GM23338 (cell line): Measurements from ENCODE around the gene MRGPRF. TPM values are rescaled to one million over a fixed set of nuclear protein-coding genes. Genes with fewer than 3 reads are reported as not detected.

Experiments used
- ATAC-seq: fragments of 200-7000 bp; cut with Tn5 transposase; 3 replicates; pipeline ENCODE4 v1.9.1; 2020
- DNase-seq: peaks from one replicate; pipeline ENCODE4 v3.0.0-alpha.2; 2015; ENCODE audit warnings: low spot score
- H2AFZ ChIP-seq: fragments of 200-600 bp; sonication (generic); 2 replicates; pipeline ENCODE4 v1.8.0; 2016; ENCODE audit warnings: antibody characterized with exemption, mild to moderate bottlenecking, moderate library complexity
- H3F3A ChIP-seq: fragments of 200-600 bp; sonication (generic); replicated peaks from 2 replicates; pipeline ENCODE4 v1.8.0; 2017; ENCODE audit warnings: antibody characterized with exemption, mixed run types, low read depth
- H3K27ac ChIP-seq: fragments of 200-600 bp; sonication (generic); 2 replicates; pipeline ENCODE4 v1.6.1; 2016; ENCODE audit warnings: low read depth
- H3K27me3 ChIP-seq: fragments of 200-600 bp; sonication (generic); 2 replicates; pipeline ENCODE4 v1.8.0; 2016; ENCODE audit warnings: mild to moderate bottlenecking, mixed run types, moderate library complexity; ENCODE audit not compliant: insufficient read depth
- H3K36me3 ChIP-seq: fragments of 200-600 bp; sonication (generic); 2 replicates; pipeline ENCODE4 v1.8.0; 2016; ENCODE audit warnings: mild to moderate bottlenecking; ENCODE audit not compliant: insufficient read depth
- H3K4me1 ChIP-seq: fragments of 200-600 bp; sonication (generic); 2 replicates; pipeline ENCODE4 v1.8.0; 2016; ENCODE audit warnings: mild to moderate bottlenecking, moderate library complexity; ENCODE audit not compliant: insufficient read depth
- H3K4me2 ChIP-seq: fragments of 200-600 bp; sonication (generic); 2 replicates; pipeline ENCODE4 v1.7.1; 2017; ENCODE audit warnings: mixed run types
- H3K4me3 ChIP-seq: fragments of 200-600 bp; sonication (generic); 2 replicates; pipeline ENCODE4 v1.6.1; 2016; ENCODE audit warnings: mixed run types
- H3K79me2 ChIP-seq: fragments of 200-600 bp; sonication (generic); replicated peaks from 2 replicates; pipeline ENCODE4 v1.8.0; 2017; ENCODE audit warnings: mild to moderate bottlenecking; ENCODE audit not compliant: insufficient read depth
- H3K9me2 ChIP-seq: fragments of 200-600 bp; sonication (generic); 2 replicates; pipeline ENCODE4 v1.8.0; 2017; ENCODE audit not compliant: insufficient read depth
- H4K20me1 ChIP-seq: fragments of 200-600 bp; sonication (generic); replicated peaks from 2 replicates; pipeline ENCODE4 v1.8.0; 2017; ENCODE audit warnings: mild to moderate bottlenecking; ENCODE audit not compliant: insufficient read depth
- H3K27ac Mint-ChIP-seq: 2 replicates; pipeline ENCODE4 v1.8.0; 2020; ENCODE audit warnings: inconsistent platforms, mild to moderate bottlenecking, moderate library complexity, mixed read lengths
- H3K27me3 Mint-ChIP-seq: 3 replicates; pipeline ENCODE4 v1.8.0; 2022; ENCODE audit warnings: low read depth, mild to moderate bottlenecking, moderate library complexity, mixed read lengths, inconsistent platforms; ENCODE audit not compliant: insufficient read depth, poor library complexity
- H3K36me3 Mint-ChIP-seq: 3 replicates; pipeline ENCODE4 v1.8.0; 2021; ENCODE audit warnings: low read depth, mild to moderate bottlenecking, inconsistent platforms, moderate library complexity, mixed read lengths
- H3K4me1 Mint-ChIP-seq: 3 replicates; pipeline ENCODE4 v1.8.0; 2020; ENCODE audit warnings: mild to moderate bottlenecking, inconsistent platforms, mixed read lengths
- H3K4me3 Mint-ChIP-seq: 3 replicates; pipeline ENCODE4 v1.8.0; 2021; ENCODE audit warnings: moderate library complexity, mild to moderate bottlenecking, inconsistent platforms, mixed read lengths
- H3K9me3 Mint-ChIP-seq: 3 replicates; pipeline ENCODE4 v1.8.0; 2020; ENCODE audit warnings: moderate library complexity, mild to moderate bottlenecking, inconsistent platforms, mixed read lengths
- NANOG ChIP-seq: IDR thresholded peaks from 2 replicates; pipeline ENCODE4 v1.6.1; 2016; ENCODE audit warnings: antibody characterized with exemption, borderline replicate concordance
- POLR2AphosphoS5 ChIP-seq: IDR thresholded peaks from 2 replicates; pipeline ENCODE4 v1.6.1; 2016; ENCODE audit warnings: antibody characterized with exemption, low read depth
- STAT1 ChIP-seq: IDR thresholded peaks from one replicate; pipeline ENCODE4 v1.6.1; 2016; ENCODE audit warnings: antibody characterized with exemption; ENCODE audit not compliant: unreplicated experiment
- polyA plus RNA-seq: library from polyadenylated mRNA; unstranded; fragments of >200 nt; fragmentation: Nextera tagmentation; extraction: Ambion mirVana; gene quantifications from 2 replicates; pipeline ENCODE4 v1.2.1, GENCODE V29; 2016
- total RNA-seq: library from RNA; depleted of rRNA; stranded (reverse); fragments of >200 nt; shearing (Covaris generic); gene quantifications from 2 replicates; pipeline ENCODE4 v1.2.3, GENCODE V29; 2014
- TF ChIP-seq, protein P1 (sequence below): fragments of 250-450 bp; sonication (Bioruptor Pico); IDR thresholded peaks from 2 replicates; pipeline ENCODE4 v1.5.0; 2020; ENCODE audit warnings: mild to moderate bottlenecking, moderate library complexity

Gene MRGPRF
- total and polyA plus RNA-seq, 2 experiments from 2014 or later: 3.3 to 9.0 TPM

DNA sequence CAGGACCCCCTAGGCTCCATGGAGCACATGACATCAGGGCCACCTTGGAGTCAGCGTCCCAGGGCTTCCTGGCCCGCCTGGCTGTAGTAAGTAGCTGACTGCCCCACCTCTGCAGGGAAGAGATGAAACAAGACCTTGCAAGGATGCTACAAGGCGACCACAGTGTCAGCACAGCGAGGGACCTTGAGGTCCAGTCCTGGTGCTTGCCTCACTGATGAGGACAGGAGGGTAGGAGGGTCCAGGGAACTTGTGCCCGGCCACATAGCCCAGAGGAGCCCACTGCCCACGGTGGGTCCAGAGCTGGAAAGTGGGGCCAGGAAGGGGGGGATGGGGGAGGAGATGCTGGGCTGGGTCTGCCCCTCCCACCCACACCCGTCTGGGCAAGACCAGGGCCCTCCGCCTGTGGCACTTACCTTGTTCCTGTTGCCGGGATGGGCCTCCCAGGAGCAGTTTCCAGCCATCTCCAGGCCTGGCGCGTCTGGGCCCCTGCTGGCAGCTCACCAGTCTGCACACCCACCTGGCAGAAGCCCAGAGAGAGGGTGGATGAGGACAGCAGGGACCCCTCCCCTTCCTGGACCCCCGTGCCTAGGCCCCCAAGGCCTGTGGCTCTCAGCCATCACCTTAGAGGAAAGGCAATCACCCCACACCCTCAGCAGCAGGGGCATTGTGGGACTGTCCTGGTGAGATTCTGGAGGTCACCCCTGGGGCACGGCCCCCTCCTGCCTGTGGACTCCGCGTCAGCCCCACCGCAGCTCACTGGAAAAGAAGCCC lies 3.4 kb downstream of the MRGPRF start:
- ATAC-seq (no peak), DNase-seq (no peak)
- Histone ChIP-seq H3K4me1 (peaks cover 31% of the 10 kb centered on the region), H2AFZ (no peak overlapping the region), H3K4me3 (no peak overlapping the region), H3K4me2 (no peak overlapping the region), H3F3A (no peaks in the 10 kb centered on the region), H3K27me3 (no peaks in the 10 kb centered on the region; the same call in 1 of the 2 replicates), H3K36me3 (no peaks in the 10 kb centered on the region), H3K27ac (no peak overlapping the region), H3K79me2 (no peaks in the 10 kb centered on the region), H3K9me2 (no peaks in the 10 kb centered on the region), H4K20me1 (no peaks in the 10 kb centered on the region)
- H3K27ac Mint-ChIP-seq: no peak overlapping the region
- H3K9me3 Mint-ChIP-seq: no peaks in the 10 kb centered on the region; the same call in 2 of the 3 replicates
- peaks cover 26% of the 10 kb centered on the region for H3K27me3 Mint-ChIP-seq
- peaks cover 3% of the 10 kb centered on the region; the same call in 2 of the 3 replicates for H3K36me3 Mint-ChIP-seq
- TF ChIP-seq, protein P1, sequence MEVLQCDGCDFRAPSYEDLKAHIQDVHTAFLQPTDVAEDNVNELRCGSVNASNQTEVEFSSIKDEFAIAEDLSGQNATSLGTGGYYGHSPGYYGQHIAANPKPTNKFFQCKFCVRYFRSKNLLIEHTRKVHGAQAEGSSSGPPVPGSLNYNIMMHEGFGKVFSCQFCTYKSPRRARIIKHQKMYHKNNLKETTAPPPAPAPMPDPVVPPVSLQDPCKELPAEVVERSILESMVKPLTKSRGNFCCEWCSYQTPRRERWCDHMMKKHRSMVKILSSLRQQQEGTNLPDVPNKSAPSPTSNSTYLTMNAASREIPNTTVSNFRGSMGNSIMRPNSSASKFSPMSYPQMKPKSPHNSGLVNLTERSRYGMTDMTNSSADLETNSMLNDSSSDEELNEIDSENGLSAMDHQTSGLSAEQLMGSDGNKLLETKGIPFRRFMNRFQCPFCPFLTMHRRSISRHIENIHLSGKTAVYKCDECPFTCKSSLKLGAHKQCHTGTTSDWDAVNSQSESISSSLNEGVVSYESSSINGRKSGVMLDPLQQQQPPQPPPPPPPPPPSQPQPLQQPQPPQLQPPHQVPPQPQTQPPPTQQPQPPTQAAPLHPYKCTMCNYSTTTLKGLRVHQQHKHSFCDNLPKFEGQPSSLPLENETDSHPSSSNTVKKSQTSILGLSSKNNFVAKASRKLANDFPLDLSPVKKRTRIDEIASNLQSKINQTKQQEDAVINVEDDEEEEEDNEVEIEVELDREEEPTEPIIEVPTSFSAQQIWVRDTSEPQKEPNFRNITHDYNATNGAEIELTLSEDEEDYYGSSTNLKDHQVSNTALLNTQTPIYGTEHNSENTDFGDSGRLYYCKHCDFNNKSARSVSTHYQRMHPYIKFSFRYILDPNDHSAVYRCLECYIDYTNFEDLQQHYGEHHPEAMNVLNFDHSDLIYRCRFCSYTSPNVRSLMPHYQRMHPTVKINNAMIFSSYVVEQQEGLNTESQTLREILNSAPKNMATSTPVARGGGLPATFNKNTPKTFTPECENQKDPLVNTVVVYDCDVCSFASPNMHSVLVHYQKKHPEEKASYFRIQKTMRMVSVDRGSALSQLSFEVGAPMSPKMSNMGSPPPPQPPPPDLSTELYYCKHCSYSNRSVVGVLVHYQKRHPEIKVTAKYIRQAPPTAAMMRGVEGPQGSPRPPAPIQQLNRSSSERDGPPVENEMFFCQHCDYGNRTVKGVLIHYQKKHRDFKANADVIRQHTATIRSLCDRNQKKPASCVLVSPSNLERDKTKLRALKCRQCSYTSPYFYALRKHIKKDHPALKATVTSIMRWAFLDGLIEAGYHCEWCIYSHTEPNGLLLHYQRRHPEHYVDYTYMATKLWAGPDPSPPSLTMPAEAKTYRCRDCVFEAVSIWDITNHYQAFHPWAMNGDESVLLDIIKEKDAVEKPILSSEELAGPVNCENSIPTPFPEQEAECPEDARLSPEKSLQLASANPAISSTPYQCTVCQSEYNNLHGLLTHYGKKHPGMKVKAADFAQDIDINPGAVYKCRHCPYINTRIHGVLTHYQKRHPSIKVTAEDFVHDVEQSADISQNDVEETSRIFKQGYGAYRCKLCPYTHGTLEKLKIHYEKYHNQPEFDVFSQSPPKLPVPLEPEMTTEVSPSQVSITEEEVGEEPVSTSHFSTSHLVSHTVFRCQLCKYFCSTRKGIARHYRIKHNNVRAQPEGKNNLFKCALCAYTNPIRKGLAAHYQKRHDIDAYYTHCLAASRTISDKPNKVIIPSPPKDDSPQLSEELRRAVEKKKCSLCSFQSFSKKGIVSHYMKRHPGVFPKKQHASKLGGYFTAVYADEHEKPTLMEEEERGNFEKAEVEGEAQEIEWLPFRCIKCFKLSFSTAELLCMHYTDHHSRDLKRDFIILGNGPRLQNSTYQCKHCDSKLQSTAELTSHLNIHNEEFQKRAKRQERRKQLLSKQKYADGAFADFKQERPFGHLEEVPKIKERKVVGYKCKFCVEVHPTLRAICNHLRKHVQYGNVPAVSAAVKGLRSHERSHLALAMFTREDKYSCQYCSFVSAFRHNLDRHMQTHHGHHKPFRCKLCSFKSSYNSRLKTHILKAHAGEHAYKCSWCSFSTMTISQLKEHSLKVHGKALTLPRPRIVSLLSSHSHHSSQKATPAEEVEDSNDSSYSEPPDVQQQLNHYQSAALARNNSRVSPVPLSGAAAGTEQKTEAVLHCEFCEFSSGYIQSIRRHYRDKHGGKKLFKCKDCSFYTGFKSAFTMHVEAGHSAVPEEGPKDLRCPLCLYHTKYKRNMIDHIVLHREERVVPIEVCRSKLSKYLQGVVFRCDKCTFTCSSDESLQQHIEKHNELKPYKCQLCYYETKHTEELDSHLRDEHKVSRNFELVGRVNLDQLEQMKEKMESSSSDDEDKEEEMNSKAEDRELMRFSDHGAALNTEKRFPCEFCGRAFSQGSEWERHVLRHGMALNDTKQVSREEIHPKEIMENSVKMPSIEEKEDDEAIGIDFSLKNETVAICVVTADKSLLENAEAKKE (CRISPR knock-in tag): no peak
- no peak for TF ChIP-seq STAT1
- H3K4me3 Mint-ChIP-seq: no peak overlapping the region
- H3K4me1 Mint-ChIP-seq: peaks cover 28% of the 10 kb centered on the region

DNA sequence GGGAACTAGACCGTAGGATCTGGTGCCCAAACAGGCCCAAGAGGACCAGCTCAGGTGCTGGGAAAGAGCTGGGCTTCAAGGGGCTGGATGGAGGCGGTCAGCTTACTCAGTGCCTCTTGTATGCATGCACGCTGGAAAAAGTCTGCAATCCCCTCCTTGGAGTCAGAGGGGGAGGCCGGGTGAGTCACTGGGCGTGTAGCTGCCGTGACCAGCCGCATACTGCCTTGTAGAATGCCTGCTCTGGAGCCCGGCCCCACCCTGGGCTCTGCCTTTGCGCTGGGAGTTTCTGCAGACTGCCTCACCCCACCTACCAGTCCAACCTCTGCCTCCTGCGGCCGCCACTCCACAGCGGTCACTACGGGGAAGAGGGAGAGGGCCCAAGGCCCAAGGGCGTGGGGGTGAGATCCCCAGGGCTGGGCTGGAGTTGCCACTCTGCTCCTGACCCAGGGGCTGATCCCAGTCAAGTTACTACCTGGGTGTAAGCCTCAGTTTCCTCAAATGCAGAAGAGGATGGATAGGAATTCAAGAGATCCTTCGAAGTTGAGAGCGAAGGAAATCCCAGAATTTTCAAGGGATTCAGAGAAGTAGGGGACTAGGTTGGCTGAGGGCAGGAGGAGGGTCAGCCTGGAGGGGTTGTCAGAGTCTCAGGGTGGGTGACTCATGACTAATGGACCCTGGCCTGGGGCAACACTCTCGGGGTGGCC lies 4.2 kb downstream of the MRGPRF start:
- H3K27me3 ChIP-seq: no peaks in the 10 kb centered on the region; the same call in 1 of the 2 replicates
- Mint-ChIP-seq H3K4me1 (peaks cover 21% of the 10 kb centered on the region), H3K4me3 (no peak overlapping the region), H3K27me3 (peaks cover 20% of the 10 kb centered on the region), H3K9me3 (no peaks in the 10 kb centered on the region), H3K36me3 (peaks cover 3% of the 10 kb centered on the region; the same call in 2 of the 3 replicates), H3K27ac (no peak overlapping the region)
- H3K4me2 ChIP-seq: no peak overlapping the region
- no peaks in the 10 kb centered on the region for H3K9me2 ChIP-seq
- no peak overlapping the region for H2AFZ ChIP-seq
- no peak overlapping the region for H3K4me3 ChIP-seq
- peaks cover 26% of the 10 kb centered on the region for H3K4me1 ChIP-seq
- H3K27ac ChIP-seq: no peak overlapping the region
- no peaks in the 10 kb centered on the region for H3K79me2 ChIP-seq
- no peaks in the 10 kb centered on the region for H3K36me3 ChIP-seq
- no peaks in the 10 kb centered on the region for H4K20me1 ChIP-seq
- H3F3A ChIP-seq: no peaks in the 10 kb centered on the region
- DNase-seq (no peak), ATAC-seq (no peak)
- TF ChIP-seq NANOG: no peak
- no peak for TF ChIP-seq POLR2AphosphoS5
- TF ChIP-seq, protein P1 (CRISPR knock-in tag): no peak
